HEK293 (cell line): Measurements from ENCODE around the gene MUS81.

Source experiments
- CTCF ChIA-PET: fragments of 350-600 bp; formaldehyde crosslinking; extraction: SDS; loops from one replicate; lab custom pipeline; 2021; ENCODE audit warnings: antibody characterized with exemption; lab: Yijun Ruan, JAX
- POLR2A ChIA-PET: fragments of 300-600 bp; formaldehyde crosslinking; extraction: SDS; loops from one replicate; lab custom pipeline; 2020; ENCODE audit warnings: antibody characterized with exemption, inconsistent platforms; lab: Yijun Ruan, JAX
- H3K27ac ChIP-seq: fragments of 200-500 bp; sonication (Bioruptor generic); 2 replicates; pipeline ENCODE4 v1.5.1; 2014; ENCODE audit warnings: low read depth, low read length, control low read depth, inconsistent platforms; ENCODE audit errors: extremely low read depth
- H3K36me3 ChIP-seq, 2 experiments: fragments of 200-500 bp in 1 of 2; sonication (Bioruptor generic) in 1 of 2; 1 replicate in 1 of 2; 2 replicates in 1 of 2; pipeline ENCODE4 v1.5.1; 2014 to 2017; ENCODE audit warnings: inconsistent platforms in 2 of 2, low read length in 2 of 2; ENCODE audit not compliant: control insufficient read depth in 2 of 2, insufficient read depth in 1 of 2
- H3K4me1 ChIP-seq: fragments of 200-500 bp; sonication (Bioruptor generic); 2 replicates; pipeline ENCODE4 v1.5.1; 2014; ENCODE audit warnings: mild to moderate bottlenecking, low read length, inconsistent platforms; ENCODE audit not compliant: control insufficient read depth, insufficient read depth
- H3K4me3 ChIP-seq: 2 replicates; pipeline ENCODE4 v1.5.1; 2011; ENCODE audit warnings: low read depth, mild to moderate bottlenecking, control low read depth, low read length, moderate library complexity
- H3K9me3 ChIP-seq: fragments of 200-500 bp; sonication (Bioruptor generic); 2 replicates; pipeline ENCODE4 v1.5.1; 2014; ENCODE audit warnings: low read depth, low read length, inconsistent platforms; ENCODE audit not compliant: control insufficient read depth, insufficient read depth
- FEZF1 ChIP-seq: fragments of 450-650 bp; formaldehyde crosslinking; IDR thresholded peaks from 2 replicates; pipeline ENCODE4 v1.5.1; 2016; ENCODE audit warnings: missing biosample characterization, missing genetic modification characterization
- GLIS2 ChIP-seq: fragments of 450-650 bp; formaldehyde crosslinking; IDR thresholded peaks from 2 replicates; pipeline ENCODE4 v1.5.1; 2016; ENCODE audit warnings: missing biosample characterization, missing genetic modification characterization
- HOXC10 ChIP-seq: sonication (generic); formaldehyde crosslinking; IDR thresholded peaks from 2 replicates; pipeline ENCODE4 v1.8.1; 2023; ENCODE audit warnings: mild to moderate bottlenecking, missing genetic modification reagents
- MZF1 ChIP-seq: fragments of 450-650 bp; formaldehyde crosslinking; IDR thresholded peaks from 2 replicates; pipeline ENCODE4 v1.5.1; 2017; ENCODE audit warnings: missing biosample characterization, missing genetic modification characterization, borderline replicate concordance
- PRDM1 ChIP-seq: fragments of 450-650 bp; formaldehyde crosslinking; IDR thresholded peaks from 2 replicates; pipeline ENCODE4; 2016; ENCODE audit warnings: missing biosample characterization, missing genetic modification characterization
- REPIN1 ChIP-seq: fragments of 450-650 bp; formaldehyde crosslinking; IDR thresholded peaks from 2 replicates; pipeline ENCODE4 v1.5.1; 2017; ENCODE audit warnings: missing biosample characterization, missing genetic modification characterization, low read depth
- ZBTB20 ChIP-seq: fragments of 450-650 bp; formaldehyde crosslinking; IDR thresholded peaks from 2 replicates; pipeline ENCODE4 v1.5.1; 2016; ENCODE audit warnings: missing biosample characterization, missing genetic modification characterization
- ZNF146 ChIP-seq: fragments of 450-650 bp; formaldehyde crosslinking; IDR thresholded peaks from 2 replicates; pipeline ENCODE4 v1.5.1; 2016; ENCODE audit warnings: missing biosample characterization, missing genetic modification characterization
- ZNF184 ChIP-seq: fragments of 450-650 bp; IDR thresholded peaks from 2 replicates; pipeline ENCODE4 v1.5.1; 2018; ENCODE audit warnings: missing biosample characterization, mild to moderate bottlenecking, missing genetic modification characterization
- ZNF211 ChIP-seq: fragments of 450-650 bp; formaldehyde crosslinking; IDR thresholded peaks from 2 replicates; pipeline ENCODE4 v1.5.1; 2016; ENCODE audit warnings: low read depth, missing biosample characterization, missing genetic modification characterization
- ZNF223 ChIP-seq: fragments of 450-650 bp; formaldehyde crosslinking; IDR thresholded peaks from 2 replicates; pipeline ENCODE4 v1.5.1; 2016; ENCODE audit warnings: missing biosample characterization, missing genetic modification characterization
- ZNF473 ChIP-seq: fragments of 450-650 bp; formaldehyde crosslinking; IDR thresholded peaks from 2 replicates; pipeline ENCODE4 v1.5.1; 2017; ENCODE audit warnings: missing biosample characterization, missing genetic modification characterization
- ZNF530 ChIP-seq: fragments of 450-650 bp; formaldehyde crosslinking; IDR thresholded peaks from 2 replicates; pipeline ENCODE4 v1.5.1; 2016; ENCODE audit warnings: low read depth, missing biosample characterization, missing genetic modification characterization
- ZNF639 ChIP-seq: fragments of 450-650 bp; formaldehyde crosslinking; IDR thresholded peaks from 2 replicates; pipeline ENCODE4 v1.5.1; 2016; ENCODE audit warnings: missing biosample characterization, missing genetic modification characterization
- ZNF776 ChIP-seq: fragments of 450-650 bp; formaldehyde crosslinking; IDR thresholded peaks from 2 replicates; pipeline ENCODE4 v1.5.0; 2017; ENCODE audit warnings: missing biosample characterization, missing genetic modification characterization, borderline replicate concordance
- ZSCAN30 ChIP-seq: fragments of 450-650 bp; IDR thresholded peaks from 2 replicates; pipeline ENCODE4 v1.5.1; 2018; ENCODE audit warnings: missing biosample characterization, mild to moderate bottlenecking, missing genetic modification characterization, moderate library complexity
- TF ChIP-seq, protein P1 (sequence below): fragments of 450-650 bp; formaldehyde crosslinking; IDR thresholded peaks from 2 replicates; pipeline ENCODE4 v1.5.1; 2016; ENCODE audit warnings: missing biosample characterization, missing genetic modification characterization, borderline replicate concordance
- TF ChIP-seq, protein P2 (sequence below): fragments of 450-650 bp; formaldehyde crosslinking; IDR thresholded peaks from 2 replicates; pipeline ENCODE4 v1.5.1; 2016; ENCODE audit warnings: missing biosample characterization, missing genetic modification characterization
- TF ChIP-seq, protein P3 (sequence below): fragments of 450-650 bp; formaldehyde crosslinking; IDR thresholded peaks from 2 replicates; pipeline ENCODE4 v1.5.1; 2016; ENCODE audit warnings: missing biosample characterization, missing genetic modification characterization
- TF ChIP-seq, protein P4 (sequence below): fragments of 450-650 bp; formaldehyde crosslinking; IDR thresholded peaks from 2 replicates; pipeline ENCODE4 v1.5.1; 2016; ENCODE audit warnings: missing biosample characterization, missing genetic modification characterization

MUS81 gene

GRCh38 chr11:65903715-65904114 lies 43.5 kb downstream of the MUS81 start:
- CTCF ChIA-PET = interaction anchor here (0.6 to 3.8 kb wide), 4 partner anchors 14 to 315 kb away, joined by 3 to 40 read pairs (median 18); partner anchors contain the start of genes CCDC85B and FIBP
- no peaks in the 10 kb centered on the region for H3K36me3 ChIP-seq
- H3K4me1 ChIP-seq = no peaks in the 10 kb centered on the region
- TF ChIP-seq ZNF530 (tag by site-specific recombination) = no peak
- POLR2A ChIA-PET = interaction anchor here (0.6 to 2.0 kb wide), 4 partner anchors 11 to 16 kb away, joined by 3 to 7 read pairs (median 5); partner anchors contain the start of gene FIBP
- no peak overlapping the region for H3K4me3 ChIP-seq
- H3K9me3 ChIP-seq = no peaks in the 10 kb centered on the region
- H3K27ac ChIP-seq = no peak overlapping the region

- Histone ChIP-seq H3K4me3 (no peak overlapping the region), H3K9me3 (no peaks in the 10 kb centered on the region), H3K36me3 (no peaks in the 10 kb centered on the region), H3K4me1 (no peaks in the 10 kb centered on the region)
- CTCF ChIA-PET = interaction anchor here (0.8 to 11.8 kb wide), 5 partner anchors 9 to 47 kb away, joined by 4 to 189 read pairs (median 5); partner anchors contain the start of genes CCDC85B, FIBP and MUS81
- TF ChIP-seq, protein P1, sequence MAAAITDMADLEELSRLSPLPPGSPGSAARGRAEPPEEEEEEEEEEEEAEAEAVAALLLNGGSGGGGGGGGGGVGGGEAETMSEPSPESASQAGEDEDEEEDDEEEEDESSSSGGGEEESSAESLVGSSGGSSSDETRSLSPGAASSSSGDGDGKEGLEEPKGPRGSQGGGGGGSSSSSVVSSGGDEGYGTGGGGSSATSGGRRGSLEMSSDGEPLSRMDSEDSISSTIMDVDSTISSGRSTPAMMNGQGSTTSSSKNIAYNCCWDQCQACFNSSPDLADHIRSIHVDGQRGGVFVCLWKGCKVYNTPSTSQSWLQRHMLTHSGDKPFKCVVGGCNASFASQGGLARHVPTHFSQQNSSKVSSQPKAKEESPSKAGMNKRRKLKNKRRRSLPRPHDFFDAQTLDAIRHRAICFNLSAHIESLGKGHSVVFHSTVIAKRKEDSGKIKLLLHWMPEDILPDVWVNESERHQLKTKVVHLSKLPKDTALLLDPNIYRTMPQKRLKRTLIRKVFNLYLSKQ (tag by site-specific recombination) = no peak
- TF ChIP-seq ZNF146 (tag by site-specific recombination) = no peak
- TF ChIP-seq ZSCAN30 (tag by site-specific recombination) = no peak
- no peak for TF ChIP-seq HOXC10 (CRISPR knock-in tag)
- TF ChIP-seq ZNF184 (tag by site-specific recombination) = no peak
- TF ChIP-seq MZF1 = no peak
- no peak for TF ChIP-seq ZNF211 (tag by site-specific recombination)
- TF ChIP-seq ZNF639 (tag by site-specific recombination) = no peak
- TF ChIP-seq REPIN1 = no peak
- no peak for TF ChIP-seq ZNF776 (tag by site-specific recombination)
- TF ChIP-seq, protein P2, sequence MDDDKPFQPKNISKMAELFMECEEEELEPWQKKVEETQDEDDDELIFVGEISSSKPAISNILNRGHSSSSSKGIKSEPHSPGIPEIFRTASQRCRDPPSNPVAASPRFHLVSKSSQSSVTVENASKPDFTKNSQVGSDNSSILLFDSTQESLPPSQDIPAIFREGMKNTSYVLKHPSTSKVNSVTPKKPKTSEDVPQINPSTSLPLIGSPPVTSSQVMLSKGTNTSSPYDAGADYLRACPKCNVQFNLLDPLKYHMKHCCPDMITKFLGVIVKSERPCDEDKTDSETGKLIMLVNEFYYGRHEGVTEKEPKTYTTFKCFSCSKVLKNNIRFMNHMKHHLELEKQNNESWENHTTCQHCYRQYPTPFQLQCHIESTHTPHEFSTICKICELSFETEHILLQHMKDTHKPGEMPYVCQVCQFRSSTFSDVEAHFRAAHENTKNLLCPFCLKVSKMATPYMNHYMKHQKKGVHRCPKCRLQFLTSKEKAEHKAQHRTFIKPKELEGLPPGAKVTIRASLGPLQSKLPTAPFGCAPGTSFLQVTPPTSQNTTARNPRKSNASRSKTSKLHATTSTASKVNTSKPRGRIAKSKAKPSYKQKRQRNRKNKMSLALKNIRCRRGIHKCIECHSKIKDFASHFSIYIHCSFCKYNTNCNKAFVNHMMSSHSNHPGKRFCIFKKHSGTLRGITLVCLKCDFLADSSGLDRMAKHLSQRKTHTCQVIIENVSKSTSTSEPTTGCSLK (tag by site-specific recombination) = no peak
- TF ChIP-seq PRDM1 (tag by site-specific recombination) = no peak
- TF ChIP-seq, protein P3, sequence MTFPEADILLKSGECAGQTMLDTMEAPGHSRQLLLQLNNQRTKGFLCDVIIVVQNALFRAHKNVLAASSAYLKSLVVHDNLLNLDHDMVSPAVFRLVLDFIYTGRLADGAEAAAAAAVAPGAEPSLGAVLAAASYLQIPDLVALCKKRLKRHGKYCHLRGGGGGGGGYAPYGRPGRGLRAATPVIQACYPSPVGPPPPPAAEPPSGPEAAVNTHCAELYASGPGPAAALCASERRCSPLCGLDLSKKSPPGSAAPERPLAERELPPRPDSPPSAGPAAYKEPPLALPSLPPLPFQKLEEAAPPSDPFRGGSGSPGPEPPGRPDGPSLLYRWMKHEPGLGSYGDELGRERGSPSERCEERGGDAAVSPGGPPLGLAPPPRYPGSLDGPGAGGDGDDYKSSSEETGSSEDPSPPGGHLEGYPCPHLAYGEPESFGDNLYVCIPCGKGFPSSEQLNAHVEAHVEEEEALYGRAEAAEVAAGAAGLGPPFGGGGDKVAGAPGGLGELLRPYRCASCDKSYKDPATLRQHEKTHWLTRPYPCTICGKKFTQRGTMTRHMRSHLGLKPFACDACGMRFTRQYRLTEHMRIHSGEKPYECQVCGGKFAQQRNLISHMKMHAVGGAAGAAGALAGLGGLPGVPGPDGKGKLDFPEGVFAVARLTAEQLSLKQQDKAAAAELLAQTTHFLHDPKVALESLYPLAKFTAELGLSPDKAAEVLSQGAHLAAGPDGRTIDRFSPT = no peak
- TF ChIP-seq ZNF473 (tag by site-specific recombination) = no peak
- no peak for TF ChIP-seq ZBTB20 (tag by site-specific recombination)
- TF ChIP-seq, protein P4, sequence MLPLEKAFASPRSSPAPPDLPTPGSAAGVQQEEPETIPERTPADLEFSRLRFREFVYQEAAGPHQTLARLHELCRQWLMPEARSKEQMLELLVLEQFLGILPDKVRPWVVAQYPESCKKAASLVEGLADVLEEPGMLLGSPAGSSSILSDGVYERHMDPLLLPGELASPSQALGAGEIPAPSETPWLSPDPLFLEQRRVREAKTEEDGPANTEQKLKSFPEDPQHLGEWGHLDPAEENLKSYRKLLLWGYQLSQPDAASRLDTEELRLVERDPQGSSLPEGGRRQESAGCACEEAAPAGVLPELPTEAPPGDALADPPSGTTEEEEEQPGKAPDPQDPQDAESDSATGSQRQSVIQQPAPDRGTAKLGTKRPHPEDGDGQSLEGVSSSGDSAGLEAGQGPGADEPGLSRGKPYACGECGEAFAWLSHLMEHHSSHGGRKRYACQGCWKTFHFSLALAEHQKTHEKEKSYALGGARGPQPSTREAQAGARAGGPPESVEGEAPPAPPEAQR (tag by site-specific recombination) = no peak
- no peak for TF ChIP-seq GLIS2 (tag by site-specific recombination)
- TF ChIP-seq FEZF1 (tag by site-specific recombination) = no peak
- TF ChIP-seq ZNF223 = no peak
- TF ChIP-seq, all 188 proteins: peak for 0
- POLR2A ChIA-PET = interaction anchor here (0.7 to 1.2 kb wide), 2 partner anchors 16 to 18 kb away, joined by 3 read pairs; partner anchors contain the start of genes CCDC85B and FIBP
- H3K27ac ChIP-seq = no peak overlapping the region
These were observed 46.4 kb downstream of the MUS81 start for GRCh38 chr11:65906602-65907001.
